GM12878 (cell line): ENCODE measurements around the gene PTPRC. TPM values are rescaled to one million over a fixed set of nuclear protein-coding genes. Genes with fewer than 3 reads are reported as not detected.

Experiments used
- BCL3 ChIP-seq: IDR thresholded peaks from 2 replicates; pipeline ENCODE4 v1.6.1; 2011; ENCODE audit warnings: borderline replicate concordance, low read depth, mild to moderate bottlenecking, moderate library complexity, low read length; ENCODE audit not compliant: insufficient read depth, poor library complexity, severe bottlenecking
- BCLAF1 ChIP-seq: fragments of 450-650 bp; IDR thresholded peaks from 2 replicates; pipeline ENCODE4 v1.6.1; 2017; ENCODE audit warnings: antibody characterized with exemption, mild to moderate bottlenecking, moderate library complexity
- CBX3 ChIP-seq: fragments of 200-600 bp; sonication (generic); IDR thresholded peaks from 2 replicates; pipeline ENCODE4 v1.6.1; 2016; ENCODE audit warnings: low read depth, borderline replicate concordance
- E2F4 ChIP-seq: IDR thresholded peaks from 2 replicates; pipeline ENCODE4 v1.6.1; 2012; ENCODE audit warnings: low read depth, low read length, improper control_type of control experiment
- EP300 ChIP-seq, 2 experiments: fragments of 150-350 bp in 1 of 2; IDR thresholded peaks; 2 replicates each; pipeline ENCODE4 v1.6.1; 2011 to 2012; ENCODE audit warnings: low read depth in 2 of 2, low read length in 2 of 2, borderline replicate concordance in 1 of 2, improper control_type of control experiment in 1 of 2, inconsistent platforms in 1 of 2; ENCODE audit not compliant: control insufficient read depth in 1 of 2
- MYC ChIP-seq: IDR thresholded peaks from 2 replicates; pipeline ENCODE4 v1.6.1; 2011; ENCODE audit warnings: mild to moderate bottlenecking, low read length, moderate library complexity, inconsistent platforms; ENCODE audit not compliant: insufficient read depth, insufficient replicate concordance, insufficient read length, severe bottlenecking
- NR2C2 ChIP-seq: IDR thresholded peaks from 2 replicates; pipeline ENCODE4 v1.6.1; 2011; ENCODE audit warnings: borderline replicate concordance, low read depth; ENCODE audit not compliant: control insufficient read depth, insufficient read length
- RAD21 ChIP-seq: IDR thresholded peaks from 2 replicates; pipeline ENCODE4 v1.6.1; 2011; ENCODE audit warnings: mild to moderate bottlenecking, low read depth, low read length, moderate library complexity; ENCODE audit not compliant: insufficient read depth
- TARDBP ChIP-seq: IDR thresholded peaks from 2 replicates; pipeline ENCODE4 v1.6.1; 2016; ENCODE audit warnings: borderline replicate concordance
- ZBTB4 ChIP-seq: fragments of 450-650 bp; formaldehyde crosslinking; IDR thresholded peaks from 2 replicates; pipeline ENCODE4 v1.4.0; 2022; ENCODE audit warnings: mild to moderate bottlenecking, moderate library complexity
- ZNF622 ChIP-seq: fragments of 450-650 bp; IDR thresholded peaks from 2 replicates; pipeline ENCODE4 v1.6.1; 2017; ENCODE audit warnings: mild to moderate bottlenecking, inconsistent platforms
- polyA plus RNA-seq, 11 experiments: library from polyadenylated mRNA; depleted of rRNA in 4 of 11; unstranded in 6 of 11; stranded (reverse) in 5 of 11; fragments of >200 nt; fragmentation: Nextera tagmentation in 4 of 11; fragmentation: Illumina TruSeq in 1 of 11; extraction: Ambion mirVana in 4 of 11; extraction: Trizol in 1 of 11; gene quantifications; 1 replicate in 1 of 11; 2 replicates in 10 of 11; pipeline versions ENCODE4 v1.2.1 to v1.2.3, GENCODE V29; 2011 to 2016; ENCODE audit warnings: inconsistent platforms in 2 of 11, missing spikeins in 2 of 11, low read depth in 1 of 11
- total RNA-seq, 4 experiments: library from RNA; depleted of rRNA in 3 of 4; stranded (reverse); fragments of >200 nt in 3 of 4; fragmentation: Illumina TruSeq in 1 of 4; extraction: Trizol in 1 of 4; gene quantifications; 2 replicates each; pipeline versions ENCODE4 v1.2.1 to v1.2.3, GENCODE V29; 2013 to 2021

Gene PTPRC
- total and polyA plus RNA-seq, 10 of the 15 experiments (the other 5 are each of a cell fraction or from before 2014, with no cell fraction given), result 72.9 to 221 (median 118) TPM

GRCh38 chr1:198610362-198610761 is 28.5 kb upstream of the PTPRC start (continued):
- TF ChIP-seq CBX3 (no peak), ZBTB4 (CRISPR knock-in tag) (no peak), BCLAF1 (no peak), TARDBP (no peak), E2F4 (no peak), ZNF622 (no peak), EP300 (IDR thresholded peaks at IDR 0.05; ENCODE audit: borderline replicate concordance in 1 of 2, control insufficient read depth in 1 of 2, low read depth in 2 of 2, low read length in 2 of 2) (no peak), RAD21 (no peak), BCL3 (no peak), NR2C2 (no peak), MYC (no peak)
- TF ChIP-seq, all 136 proteins: peak for 0
